T-helper 9 cell (primary cell): ENCODE results near the gene TH.
"Not testable (repeated sequence)": the region's sequence is repeated elsewhere in the genome, so short reads cannot be mapped to it uniquely, and the experiment has no call there.

ENCODE experiments used
- DNase-seq: peaks from one replicate; pipeline ENCODE4 v3.0.0-alpha.2; 2020

Gene TH

GRCh38 chr11:2194877-2195755, 23.5 kb upstream of the TH start:
- DNase-seq = peak; percentile 46

- not testable (repeated sequence) for DNase-seq
Measured at GRCh38 chr11:2193888-2194595, 22.4 kb upstream of the TH start.

- DNase-seq = no peak
Measured at GRCh38 chr11:2193099-2193887, 21.7 kb upstream of the TH start.

GRCh38 chr11:2192435-2192834, 20.8 kb upstream of the TH start:
- DNase-seq = no peak

GRCh38 chr11:2191883-2192282, 20.3 kb upstream of the TH start:
- DNase-seq = no peak

- no peak for DNase-seq
Measured at GRCh38 chr11:2190657-2191471, 19.2 kb upstream of the TH start.

- DNase-seq = no peak
Measured at GRCh38 chr11:2189938-2190656, 18.5 kb upstream of the TH start.

GRCh38 chr11:2188745-2189144, 17.1 kb upstream of the TH start:
- DNase-seq = no peak

- no peak for DNase-seq
Measured at GRCh38 chr11:2187280-2187707, 15.7 kb upstream of the TH start.

- DNase-seq = peak; percentile 14
Measured at GRCh38 chr11:2186669-2187279, 15.2 kb upstream of the TH start.

- no peak for DNase-seq
Measured at GRCh38 chr11:2185324-2186085, 13.9 kb upstream of the TH start.

- no peak for DNase-seq
Measured at GRCh38 chr11:2182692-2183474, 11.3 kb upstream of the TH start.

- no peak for DNase-seq
Measured at GRCh38 chr11:2182075-2182474, 10.5 kb upstream of the TH start.

GRCh38 chr11:2180789-2181370, 9.3 kb upstream of the TH start:
- no peak for DNase-seq

GRCh38 chr11:2180347-2180746, 8.7 kb upstream of the TH start:
- DNase-seq = no peak

- DNase-seq = no peak
Measured at GRCh38 chr11:2179516-2179915, 7.9 kb upstream of the TH start.

- no peak for DNase-seq
Measured at GRCh38 chr11:2178906-2179494, 7.4 kb upstream of the TH start.

- not testable (repeated sequence) for DNase-seq
Measured at GRCh38 chr11:2178055-2178773, 6.6 kb upstream of the TH start.
